ENCODE data around the gene AHRR.

DNA sequence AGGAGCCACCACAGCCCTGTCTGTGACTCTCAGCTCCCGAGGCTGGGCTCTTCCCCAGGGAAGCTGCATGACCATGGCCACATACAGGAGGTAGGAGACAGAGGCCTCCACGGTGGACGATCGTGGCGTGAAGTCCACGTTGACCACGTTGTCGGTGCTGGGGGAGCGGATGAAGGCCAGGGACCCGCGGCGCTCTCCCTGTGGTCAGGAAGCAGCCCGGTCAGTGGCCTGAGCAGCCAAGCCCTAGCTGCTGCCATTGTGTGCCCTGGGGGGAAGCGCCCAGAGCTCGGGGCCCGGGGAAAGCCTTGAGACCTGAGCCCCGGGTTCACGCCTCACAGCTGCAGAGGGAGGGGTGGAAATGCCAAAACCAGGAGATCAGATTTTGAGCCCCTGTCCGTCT lies 155.7 kb downstream of the AHRR start:
- TF ChIP-seq, protein P1, sequence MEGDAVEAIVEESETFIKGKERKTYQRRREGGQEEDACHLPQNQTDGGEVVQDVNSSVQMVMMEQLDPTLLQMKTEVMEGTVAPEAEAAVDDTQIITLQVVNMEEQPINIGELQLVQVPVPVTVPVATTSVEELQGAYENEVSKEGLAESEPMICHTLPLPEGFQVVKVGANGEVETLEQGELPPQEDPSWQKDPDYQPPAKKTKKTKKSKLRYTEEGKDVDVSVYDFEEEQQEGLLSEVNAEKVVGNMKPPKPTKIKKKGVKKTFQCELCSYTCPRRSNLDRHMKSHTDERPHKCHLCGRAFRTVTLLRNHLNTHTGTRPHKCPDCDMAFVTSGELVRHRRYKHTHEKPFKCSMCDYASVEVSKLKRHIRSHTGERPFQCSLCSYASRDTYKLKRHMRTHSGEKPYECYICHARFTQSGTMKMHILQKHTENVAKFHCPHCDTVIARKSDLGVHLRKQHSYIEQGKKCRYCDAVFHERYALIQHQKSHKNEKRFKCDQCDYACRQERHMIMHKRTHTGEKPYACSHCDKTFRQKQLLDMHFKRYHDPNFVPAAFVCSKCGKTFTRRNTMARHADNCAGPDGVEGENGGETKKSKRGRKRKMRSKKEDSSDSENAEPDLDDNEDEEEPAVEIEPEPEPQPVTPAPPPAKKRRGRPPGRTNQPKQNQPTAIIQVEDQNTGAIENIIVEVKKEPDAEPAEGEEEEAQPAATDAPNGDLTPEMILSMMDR (IDR thresholded peaks at IDR 0.05): no peak
- no peak for TF ChIP-seq POLR2A (IDR thresholded peaks at IDR 0.05)
